ENCODE results near the gene ITPR2. TPM values are rescaled to one million over a fixed set of nuclear protein-coding genes. Genes with fewer than 3 reads are reported as not detected.

The ITPR2 gene
- total RNA-seq, 4 donors from 2014 or later, result 32.6 to 87.5 (median 51.9) TPM

DNA sequence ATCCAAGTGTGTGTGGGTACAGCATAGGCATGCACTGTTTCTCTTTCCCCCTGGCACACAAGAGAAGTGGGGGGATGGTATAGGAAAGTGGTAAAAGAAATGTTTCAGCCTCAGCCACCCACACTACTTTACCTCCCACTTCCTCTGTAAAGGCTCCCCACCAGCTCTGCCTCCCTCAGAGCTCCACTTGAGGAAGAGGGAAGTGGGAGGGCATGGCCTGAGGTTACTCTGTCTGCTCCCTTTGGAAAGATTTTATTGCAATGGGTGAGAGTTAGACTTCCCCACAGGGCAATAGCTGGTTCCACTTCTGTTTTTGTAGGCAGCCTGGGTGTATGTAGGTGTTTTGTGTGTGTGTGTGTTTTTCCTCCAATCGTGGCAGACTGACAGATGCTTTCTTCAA is 492.3 kb downstream of the ITPR2 start:
- H3K27me3 ChIP-seq, result no peaks in the 10 kb centered on the region
- H3K27ac ChIP-seq, result no peak overlapping the region
- H3K9me3 ChIP-seq, result no peaks in the 10 kb centered on the region
- H3K4me1 ChIP-seq, result no peaks in the 10 kb centered on the region
- H3K36me3 ChIP-seq, result no peaks in the 10 kb centered on the region
- no peak overlapping the region for H3K4me3 ChIP-seq
- TF ChIP-seq, protein P1, sequence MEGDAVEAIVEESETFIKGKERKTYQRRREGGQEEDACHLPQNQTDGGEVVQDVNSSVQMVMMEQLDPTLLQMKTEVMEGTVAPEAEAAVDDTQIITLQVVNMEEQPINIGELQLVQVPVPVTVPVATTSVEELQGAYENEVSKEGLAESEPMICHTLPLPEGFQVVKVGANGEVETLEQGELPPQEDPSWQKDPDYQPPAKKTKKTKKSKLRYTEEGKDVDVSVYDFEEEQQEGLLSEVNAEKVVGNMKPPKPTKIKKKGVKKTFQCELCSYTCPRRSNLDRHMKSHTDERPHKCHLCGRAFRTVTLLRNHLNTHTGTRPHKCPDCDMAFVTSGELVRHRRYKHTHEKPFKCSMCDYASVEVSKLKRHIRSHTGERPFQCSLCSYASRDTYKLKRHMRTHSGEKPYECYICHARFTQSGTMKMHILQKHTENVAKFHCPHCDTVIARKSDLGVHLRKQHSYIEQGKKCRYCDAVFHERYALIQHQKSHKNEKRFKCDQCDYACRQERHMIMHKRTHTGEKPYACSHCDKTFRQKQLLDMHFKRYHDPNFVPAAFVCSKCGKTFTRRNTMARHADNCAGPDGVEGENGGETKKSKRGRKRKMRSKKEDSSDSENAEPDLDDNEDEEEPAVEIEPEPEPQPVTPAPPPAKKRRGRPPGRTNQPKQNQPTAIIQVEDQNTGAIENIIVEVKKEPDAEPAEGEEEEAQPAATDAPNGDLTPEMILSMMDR (IDR thresholded peaks at IDR 0.05), result no peak
- TF ChIP-seq POLR2A (IDR thresholded peaks at IDR 0.05), result no peak
- DNase-seq, result no peak

GRCh38 chr12:26339976-26340375 is 493.0 kb downstream of the ITPR2 start:
- TF ChIP-seq, protein P1 (IDR thresholded peaks at IDR 0.05), result no peak
- TF ChIP-seq POLR2A (IDR thresholded peaks at IDR 0.05), result no peak
- DNase-seq, result no peak

DNA sequence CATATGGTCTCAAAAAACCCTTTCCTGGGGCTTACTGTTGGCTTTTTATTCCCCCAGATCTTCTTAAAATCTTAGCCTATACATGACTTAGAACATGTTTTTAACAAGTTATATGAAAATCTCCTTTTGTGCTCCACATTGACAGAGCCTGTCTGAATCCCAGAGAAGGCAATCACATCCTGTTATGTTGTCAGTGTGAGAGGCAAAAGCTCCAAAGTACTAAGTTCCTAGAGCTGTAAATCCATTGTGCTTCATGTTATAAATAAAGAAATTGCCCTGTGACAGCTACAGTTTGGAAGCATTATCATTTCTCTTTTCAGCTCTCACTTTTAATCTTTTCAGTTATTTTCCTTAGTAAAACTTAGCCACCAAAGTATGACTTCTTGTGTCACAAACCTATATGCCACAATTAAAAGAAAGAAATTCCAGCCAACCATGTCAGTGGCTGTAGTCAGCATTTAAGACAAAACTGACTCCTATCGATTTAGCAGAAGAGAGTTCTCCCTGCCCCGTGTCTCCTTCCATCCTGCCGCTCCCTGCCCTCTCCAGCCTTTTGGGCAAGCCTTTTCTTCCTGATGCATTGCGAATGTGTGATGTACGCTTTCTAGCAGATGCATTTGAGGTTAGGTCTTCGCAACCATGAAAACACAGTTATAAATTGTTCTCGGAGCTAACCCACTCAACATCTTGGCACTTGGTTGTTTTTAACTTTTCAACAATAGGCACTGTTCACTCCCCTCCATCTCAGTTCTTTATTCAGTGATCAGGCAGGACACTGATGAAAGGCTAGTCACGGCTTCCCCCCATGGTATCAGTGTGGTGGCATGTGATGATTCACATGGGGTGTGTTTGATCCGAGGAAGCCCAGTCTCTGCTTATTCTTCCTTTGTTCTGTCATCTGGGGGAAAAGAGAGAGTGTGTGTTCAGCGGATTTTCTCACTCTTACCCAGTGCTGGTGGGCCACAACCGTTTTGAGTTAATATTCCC is 494.1 kb downstream of the ITPR2 start:
- Histone ChIP-seq H3K9me3 (no peaks in the 10 kb centered on the region), H3K27ac (no peak overlapping the region), H3K36me3 (no peaks in the 10 kb centered on the region), H3K27me3 (no peaks in the 10 kb centered on the region), H3K4me1 (no peaks in the 10 kb centered on the region), H3K4me3 (no peak overlapping the region)
- DNase-seq, result no peak
- no peak for TF ChIP-seq POLR2A (IDR thresholded peaks at IDR 0.05)

More at GRCh38 chr12:26339976-26340375, 493.0 kb downstream of the ITPR2 start:
- Histone ChIP-seq H3K9me3 (no peaks in the 10 kb centered on the region), H3K4me1 (no peaks in the 10 kb centered on the region), H3K4me3 (no peak overlapping the region), H3K27me3 (no peaks in the 10 kb centered on the region), H3K27ac (no peak overlapping the region), H3K36me3 (no peaks in the 10 kb centered on the region)

GRCh38 chr12:26335651-26336050 is 497.3 kb downstream of the ITPR2 start:
- no peaks in the 10 kb centered on the region for H3K4me1 ChIP-seq
- no peak overlapping the region for H3K4me3 ChIP-seq
- TF ChIP-seq, protein P1 (IDR thresholded peaks at IDR 0.05), result no peak
- TF ChIP-seq POLR2A (IDR thresholded peaks at IDR 0.05), result no peak
- no peak overlapping the region for H3K27ac ChIP-seq
- DNase-seq, result no peak
- H3K36me3 ChIP-seq, result no peaks in the 10 kb centered on the region
- no peaks in the 10 kb centered on the region for H3K27me3 ChIP-seq
- H3K9me3 ChIP-seq, result no peaks in the 10 kb centered on the region

DNA sequence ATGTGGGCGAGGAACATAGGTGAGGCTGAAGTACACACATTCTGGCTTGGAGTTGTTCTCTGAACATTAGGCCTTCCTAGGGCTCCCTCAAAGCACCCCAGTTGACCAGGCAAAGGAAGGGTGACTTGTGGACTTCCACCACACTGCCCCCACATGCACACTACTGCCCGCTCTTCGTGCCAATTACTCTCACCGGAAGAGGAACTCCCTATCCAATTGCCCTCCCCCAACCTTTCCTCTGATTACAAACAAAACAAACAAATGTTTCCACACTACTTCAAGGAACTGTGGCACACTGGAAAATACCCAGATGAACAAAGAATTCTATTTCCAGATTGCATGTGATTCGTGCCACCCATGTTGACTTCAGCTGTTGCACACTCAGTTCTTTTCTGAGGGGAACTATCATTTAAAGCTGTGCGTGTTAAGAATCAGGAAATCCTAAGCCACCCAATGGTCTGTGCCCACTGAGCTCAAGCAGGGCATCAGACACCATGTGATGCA is 498.3 kb downstream of the ITPR2 start:
- Histone ChIP-seq H3K27me3 (no peaks in the 10 kb centered on the region), H3K4me1 (no peaks in the 10 kb centered on the region), H3K27ac (no peak overlapping the region), H3K4me3 (no peak overlapping the region), H3K9me3 (no peaks in the 10 kb centered on the region), H3K36me3 (no peaks in the 10 kb centered on the region)
- DNase-seq, result no peak
- TF ChIP-seq, protein P1 (IDR thresholded peaks at IDR 0.05), result no peak
- no peak for TF ChIP-seq POLR2A (IDR thresholded peaks at IDR 0.05)

GRCh38 chr12:26331960-26332359 is 501.0 kb downstream of the ITPR2 start:
- Histone ChIP-seq H3K27me3 (no peaks in the 10 kb centered on the region), H3K9me3 (no peaks in the 10 kb centered on the region), H3K4me3 (no peak overlapping the region), H3K36me3 (no peaks in the 10 kb centered on the region), H3K27ac (no peak overlapping the region), H3K4me1 (no peaks in the 10 kb centered on the region)
- no peak for DNase-seq
- TF ChIP-seq, protein P1 (IDR thresholded peaks at IDR 0.05), result no peak
- TF ChIP-seq POLR2A (IDR thresholded peaks at IDR 0.05), result no peak

Measured in Peyer's patch (tissue), 4 donors.